Cardiac muscle cell (in vitro differentiated cells and primary cell): ENCODE measurements around the gene INSL3. TPM values are rescaled to one million over a fixed set of nuclear protein-coding genes. Genes with fewer than 3 reads are reported as not detected.

Source experiments
- DNase-seq, 2 donors: peaks; one replicate each; pipeline versions ENCODE4 v3.0.0 to v3.0.0-alpha.2; 2010 to 2017; ENCODE audit warnings: low read depth in 1 of 2, low spot score in 1 of 2
- H3K27ac ChIP-seq: fragments of 200-600 bp; sonication (generic); 2 replicates; pipeline ENCODE4 v1.5.1; 2016
- H3K27me3 ChIP-seq: fragments of 200-600 bp; sonication (generic); 2 replicates; pipeline ENCODE4 v1.6.0; 2016; ENCODE audit warnings: control low read depth
- H3K36me3 ChIP-seq: fragments of 200-600 bp; sonication (generic); 2 replicates; pipeline ENCODE4 v1.5.1; 2016; ENCODE audit warnings: control low read depth
- H3K4me1 ChIP-seq: fragments of 200-600 bp; sonication (generic); 2 replicates; pipeline ENCODE4 v1.8.1; 2017; ENCODE audit warnings: low read depth, mild to moderate bottlenecking, mixed run types
- H3K4me3 ChIP-seq: fragments of 200-600 bp; sonication (generic); 2 replicates; pipeline ENCODE4 v1.5.1; 2016; ENCODE audit warnings: mild to moderate bottlenecking
- H3K9me3 ChIP-seq: fragments of 200-600 bp; sonication (generic); 2 replicates; pipeline ENCODE4 v1.5.1; 2017; ENCODE audit warnings: low read depth, mild to moderate bottlenecking, control low read depth
- CTCF ChIP-seq: IDR thresholded peaks from 2 replicates; pipeline ENCODE4 v1.5.1; 2012; ENCODE audit warnings: low read depth, mild to moderate bottlenecking, low read length
- polyA plus RNA-seq: library from polyadenylated mRNA; unstranded; fragments of >200 nt; fragmentation: Nextera tagmentation; extraction: Ambion mirVana; gene quantifications from 2 replicates; pipeline ENCODE4 v1.2.1, GENCODE V29; 2016
- total RNA-seq: library from RNA; depleted of rRNA; stranded (reverse); fragments of >200 nt; gene quantifications from 2 replicates; pipeline ENCODE4 v1.2.3, GENCODE V29; 2016

Gene INSL3
- total and polyA plus RNA-seq, 2 experiments from 2014 or later: 0.63 TPM; not detected in 1

- peak; percentile 83 to 89 for DNase-seq
- H3K4me3 ChIP-seq: no peak within 1 kb of the TSS
- H3K36me3 ChIP-seq: no peaks in the 10 kb centered on the region
- no peaks in the 10 kb centered on the region for H3K27me3 ChIP-seq
- TF ChIP-seq CTCF: no peak
- H3K27ac ChIP-seq: no peak within 1 kb of the TSS
- no peaks in the 10 kb centered on the region for H3K9me3 ChIP-seq
- H3K4me1 ChIP-seq: no peaks in the 10 kb centered on the region
These were observed 26.4 kb upstream of the INSL3 start, which contains the start of gene JAK3 for GRCh38 chr19:17847538-17848366. TSS of gene JAK3 (minus strand) at chr19:17847982. CDS start at chr19:17844417, 3,565 bp downstream.

GRCh38 chr19:17846146-17846545, 24.8 kb upstream of the INSL3 start:
- no peak for DNase-seq

GRCh38 chr19:17843908-17844490, 22.7 kb upstream of the INSL3 start:
- no peaks in the 10 kb centered on the region for H3K36me3 ChIP-seq
- no peaks in the 10 kb centered on the region for H3K27me3 ChIP-seq
- H3K4me1 ChIP-seq: peaks cover 3% of the 10 kb centered on the region
- H3K27ac ChIP-seq: no peak overlapping the region
- DNase-seq: no peak
- H3K4me3 ChIP-seq: no peak overlapping the region
- no peaks in the 10 kb centered on the region for H3K9me3 ChIP-seq
- no peak for TF ChIP-seq CTCF

More at GRCh38 chr19:17846146-17846545, 24.8 kb upstream of the INSL3 start:
- Histone ChIP-seq H3K4me3 (no peak overlapping the region), H3K4me1 (peaks cover 3% of the 10 kb centered on the region), H3K36me3 (no peaks in the 10 kb centered on the region), H3K27ac (no peak overlapping the region), H3K27me3 (no peaks in the 10 kb centered on the region), H3K9me3 (no peaks in the 10 kb centered on the region)
- no peak for TF ChIP-seq CTCF

GRCh38 chr19:17843292-17843827, 22.0 kb upstream of the INSL3 start:
- TF ChIP-seq CTCF: no peak
- no peaks in the 10 kb centered on the region for H3K9me3 ChIP-seq
- no peak overlapping the region for H3K4me3 ChIP-seq
- no peaks in the 10 kb centered on the region for H3K27me3 ChIP-seq
- H3K4me1 ChIP-seq: peaks cover 3% of the 10 kb centered on the region
- H3K27ac ChIP-seq: no peak overlapping the region
- no peak for DNase-seq
- no peaks in the 10 kb centered on the region for H3K36me3 ChIP-seq

GRCh38 chr19:17842663-17843291, 21.5 kb upstream of the INSL3 start:
- no peak overlapping the region for H3K27ac ChIP-seq
- no peaks in the 10 kb centered on the region for H3K36me3 ChIP-seq
- DNase-seq: no peak
- H3K4me3 ChIP-seq: no peak overlapping the region
- H3K4me1 ChIP-seq: peaks cover 3% of the 10 kb centered on the region
- no peaks in the 10 kb centered on the region for H3K27me3 ChIP-seq
- no peaks in the 10 kb centered on the region for H3K9me3 ChIP-seq
- TF ChIP-seq CTCF: no peak
